GM18507 (cell line): ENCODE measurements around the gene UIMC1.

Source experiments
- DNase-seq: peaks from one replicate; pipeline ENCODE4 v3.0.0; 2011; ENCODE audit warnings: low read depth; ENCODE audit not compliant: insufficient read length; ENCODE audit errors: extremely low spot score
- FAIRE-seq: peaks from 2 replicates; lab custom pipeline; 2011; peaks lifted over from hg19 to GRCh38; lab: Jason Lieb, UNC

The UIMC1 gene

GRCh38 chr5:176861276-176861675 is 145.3 kb downstream of the UIMC1 start:
- FAIRE-seq (no peak), DNase-seq (no peak)

- FAIRE-seq (no peak), DNase-seq (no peak)
Observed at GRCh38 chr5:176860381-176860780, 146.2 kb downstream of the UIMC1 start.

GRCh38 chr5:176859916-176860315 is 146.7 kb downstream of the UIMC1 start:
- FAIRE-seq (no peak), DNase-seq (no peak)

- DNase-seq (no peak), FAIRE-seq (no peak)
Observed at GRCh38 chr5:176857894-176858273, 148.7 kb downstream of the UIMC1 start.

- DNase-seq (no peak), FAIRE-seq (no peak)
Observed at GRCh38 chr5:176857216-176857893, 149.2 kb downstream of the UIMC1 start.

GRCh38 chr5:176856746-176857145 is 149.8 kb downstream of the UIMC1 start:
- DNase-seq (no peak), FAIRE-seq (no peak)

- DNase-seq: no peak
- FAIRE-seq: no peak
Observed at GRCh38 chr5:176855598-176855997, 151.0 kb downstream of the UIMC1 start.
